PC-9 (cell line): Measurements from ENCODE around the gene C2CD5. TPM values are rescaled to one million over a fixed set of nuclear protein-coding genes. Genes with fewer than 3 reads are reported as not detected.

Experiments
- BruUV-seq: library from RNA; stranded (reverse); fragments of 400-500 nt; replicated peaks from 2 replicates; lab custom pipeline; 2021; lab: Mats Ljungman, UMichigan
- CTCF ChIA-PET: fragments of 300-600 bp; sonication (Branson Sonifier 250); formaldehyde crosslinking; loops from one replicate; lab custom pipeline; 2022; ENCODE audit warnings: antibody characterized with exemption; lab: Charles Lee
- POLR2A ChIA-PET: fragments of 300-600 bp; sonication (Branson Sonifier 250); formaldehyde crosslinking; loops from one replicate; lab custom pipeline; 2022; ENCODE audit warnings: antibody characterized with exemption; ENCODE audit not compliant: unreplicated experiment; lab: Charles Lee
- DNase-seq, 2 experiments: peaks; one replicate each; pipeline versions ENCODE4 v3.0.0 to v3.0.0-alpha.2; 2015 to 2022; ENCODE audit warnings: mixed read lengths in 1 of 2
- H2AFZ ChIP-seq: fragments of 200-600 bp; sonication (generic); 2 replicates; pipeline ENCODE4 v1.8.1; 2017; ENCODE audit warnings: antibody characterized with exemption
- H3F3A ChIP-seq: fragments of 200-600 bp; sonication (generic); 2 replicates; pipeline ENCODE4 v1.8.1; 2017; ENCODE audit warnings: antibody characterized with exemption, mild to moderate bottlenecking, low read depth; ENCODE audit not compliant: insufficient read depth
- H3K27ac ChIP-seq: fragments of 200-600 bp; sonication (generic); 2 replicates; pipeline ENCODE4 v1.6.1; 2016; ENCODE audit warnings: mixed run types
- H3K27me3 ChIP-seq: fragments of 200-600 bp; sonication (generic); 2 replicates; pipeline ENCODE4 v1.6.1; 2016; ENCODE audit warnings: low read depth, mixed run types; ENCODE audit not compliant: insufficient read depth
- H3K36me3 ChIP-seq: fragments of 200-600 bp; sonication (generic); 2 replicates; pipeline ENCODE4 v1.6.1; 2016; ENCODE audit warnings: low read depth, mixed run types
- H3K4me1 ChIP-seq: fragments of 200-600 bp; sonication (generic); replicated peaks from 2 replicates; pipeline ENCODE4 v1.6.1; 2016; ENCODE audit warnings: mixed run types; ENCODE audit not compliant: insufficient read depth
- H3K4me2 ChIP-seq: fragments of 200-600 bp; sonication (generic); 2 replicates; pipeline ENCODE4 v1.6.1; 2017; ENCODE audit warnings: mixed run types
- H3K4me3 ChIP-seq: fragments of 200-600 bp; sonication (generic); 2 replicates; pipeline ENCODE4 v1.6.1; 2016; ENCODE audit warnings: mixed run types
- H3K79me2 ChIP-seq: fragments of 200-600 bp; sonication (generic); 2 replicates; pipeline ENCODE4 v1.6.1; 2017; ENCODE audit warnings: low read depth, mixed run types
- H3K9me2 ChIP-seq: fragments of 200-600 bp; sonication (generic); 2 replicates; pipeline ENCODE4 v1.8.1; 2017; ENCODE audit warnings: mild to moderate bottlenecking; ENCODE audit not compliant: insufficient read depth
- H3K9me3 ChIP-seq: fragments of 200-600 bp; sonication (generic); 2 replicates; pipeline ENCODE4 v1.8.1; 2016; ENCODE audit warnings: low read depth; ENCODE audit not compliant: insufficient read depth
- H4K20me1 ChIP-seq: fragments of 200-600 bp; sonication (generic); 2 replicates; pipeline ENCODE4 v1.8.1; 2017; ENCODE audit not compliant: insufficient read depth
- EZH2 ChIP-seq: fragments of 200-600 bp; sonication (generic); IDR thresholded peaks from 2 replicates; pipeline ENCODE4 v1.8.0; 2017; ENCODE audit warnings: antibody characterized with exemption, low read depth
- intact Hi-C: fragments of 100-400 bp; cut with micrococcal nuclease; formaldehyde crosslinking; loops from one replicate; pipeline ENCODE4 v1.10.0; 2022; ENCODE audit not compliant: unreplicated experiment
- total RNA-seq: library from RNA; stranded (reverse); gene quantifications from 2 replicates; pipeline ENCODE4 v1.2.3, GENCODE V29; 2021
- TF ChIP-seq, protein P1 (sequence below): fragments of 200-600 bp; sonication (generic); conservative IDR thresholded peaks from 2 replicates; pipeline ENCODE4 v1.6.1; 2017; ENCODE audit warnings: mixed run types, antibody characterized with exemption, mild to moderate bottlenecking, moderate library complexity

C2CD5 gene
- total RNA-seq, 1 experiment from 2014 or later = 28.6 TPM

DNA sequence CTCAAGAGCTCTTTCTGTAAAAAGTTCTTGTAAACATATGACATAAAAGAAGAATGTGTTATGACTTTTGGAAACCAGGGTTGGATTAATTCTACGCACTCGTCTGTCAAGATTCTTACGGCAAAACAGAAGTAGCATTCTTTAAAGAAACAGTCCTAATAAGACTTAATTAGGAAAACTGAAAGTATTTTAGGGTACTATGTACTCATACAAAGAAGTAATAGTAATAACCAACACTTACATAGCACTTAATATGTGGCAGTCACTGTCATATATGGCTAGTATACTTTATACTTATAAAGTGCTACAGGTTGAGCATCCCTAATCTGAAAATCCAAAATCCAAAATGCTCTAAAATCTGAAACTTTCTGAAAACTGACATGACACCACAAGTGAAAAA, 136.9 kb downstream of the C2CD5 start:
- Histone ChIP-seq H3K27me3 (no peaks in the 10 kb centered on the region), H3K4me2 (no peak overlapping the region), H3K36me3 (no peaks in the 10 kb centered on the region), H3K27ac (no peak overlapping the region), H3K9me2 (no peaks in the 10 kb centered on the region), H3K4me3 (no peak overlapping the region), H3K79me2 (no peaks in the 10 kb centered on the region), H3K9me3 (peaks cover 16% of the 10 kb centered on the region), H4K20me1 (no peaks in the 10 kb centered on the region), H3F3A (peaks cover 26% of the 10 kb centered on the region), H3K4me1 (peaks cover 36% of the 10 kb centered on the region), H2AFZ (no peak overlapping the region)
- BruUV-seq = no TSS peak
- TF ChIP-seq EZH2 = no peak
- POLR2A ChIA-PET = no interaction called here
- CTCF ChIA-PET = no interaction called here
- intact Hi-C loops = no loop called here
- DNase-seq = no peak

DNA sequence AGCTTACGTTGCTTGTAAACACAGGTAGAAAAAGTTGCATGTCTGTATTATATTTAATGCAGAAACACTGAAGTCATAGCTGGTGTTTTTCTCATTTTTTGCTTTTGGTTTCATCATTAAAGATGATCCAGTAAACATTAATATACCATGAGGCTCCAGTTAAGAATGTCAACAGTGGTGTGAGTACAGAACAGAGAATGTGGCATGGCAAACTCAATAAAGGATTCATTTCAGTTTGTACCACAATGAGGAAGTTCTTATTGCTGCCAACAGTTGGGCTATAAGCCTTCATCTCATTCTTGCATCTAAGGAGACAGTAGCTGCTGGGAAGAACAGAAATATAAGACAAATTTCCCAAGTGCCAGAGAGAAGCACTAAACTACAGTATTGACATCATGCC, 137.7 kb downstream of the C2CD5 start:
- Histone ChIP-seq H3K9me3 (peaks cover 16% of the 10 kb centered on the region), H3K79me2 (no peaks in the 10 kb centered on the region), H3K4me3 (no peak overlapping the region), H3F3A (peaks cover 26% of the 10 kb centered on the region), H4K20me1 (no peaks in the 10 kb centered on the region), H2AFZ (no peak overlapping the region), H3K27me3 (no peaks in the 10 kb centered on the region), H3K27ac (no peak overlapping the region), H3K9me2 (no peaks in the 10 kb centered on the region), H3K4me2 (no peak overlapping the region), H3K4me1 (peaks cover 32% of the 10 kb centered on the region), H3K36me3 (no peaks in the 10 kb centered on the region)
- POLR2A ChIA-PET = no interaction called here
- no TSS peak for BruUV-seq
- CTCF ChIA-PET = no interaction called here
- peak in 1 of 2 experiments; percentile 63 for DNase-seq
- TF ChIP-seq EZH2 = no peak
- TF ChIP-seq, protein P1, sequence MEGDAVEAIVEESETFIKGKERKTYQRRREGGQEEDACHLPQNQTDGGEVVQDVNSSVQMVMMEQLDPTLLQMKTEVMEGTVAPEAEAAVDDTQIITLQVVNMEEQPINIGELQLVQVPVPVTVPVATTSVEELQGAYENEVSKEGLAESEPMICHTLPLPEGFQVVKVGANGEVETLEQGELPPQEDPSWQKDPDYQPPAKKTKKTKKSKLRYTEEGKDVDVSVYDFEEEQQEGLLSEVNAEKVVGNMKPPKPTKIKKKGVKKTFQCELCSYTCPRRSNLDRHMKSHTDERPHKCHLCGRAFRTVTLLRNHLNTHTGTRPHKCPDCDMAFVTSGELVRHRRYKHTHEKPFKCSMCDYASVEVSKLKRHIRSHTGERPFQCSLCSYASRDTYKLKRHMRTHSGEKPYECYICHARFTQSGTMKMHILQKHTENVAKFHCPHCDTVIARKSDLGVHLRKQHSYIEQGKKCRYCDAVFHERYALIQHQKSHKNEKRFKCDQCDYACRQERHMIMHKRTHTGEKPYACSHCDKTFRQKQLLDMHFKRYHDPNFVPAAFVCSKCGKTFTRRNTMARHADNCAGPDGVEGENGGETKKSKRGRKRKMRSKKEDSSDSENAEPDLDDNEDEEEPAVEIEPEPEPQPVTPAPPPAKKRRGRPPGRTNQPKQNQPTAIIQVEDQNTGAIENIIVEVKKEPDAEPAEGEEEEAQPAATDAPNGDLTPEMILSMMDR = no peak
- intact Hi-C loops = no loop called here

DNA sequence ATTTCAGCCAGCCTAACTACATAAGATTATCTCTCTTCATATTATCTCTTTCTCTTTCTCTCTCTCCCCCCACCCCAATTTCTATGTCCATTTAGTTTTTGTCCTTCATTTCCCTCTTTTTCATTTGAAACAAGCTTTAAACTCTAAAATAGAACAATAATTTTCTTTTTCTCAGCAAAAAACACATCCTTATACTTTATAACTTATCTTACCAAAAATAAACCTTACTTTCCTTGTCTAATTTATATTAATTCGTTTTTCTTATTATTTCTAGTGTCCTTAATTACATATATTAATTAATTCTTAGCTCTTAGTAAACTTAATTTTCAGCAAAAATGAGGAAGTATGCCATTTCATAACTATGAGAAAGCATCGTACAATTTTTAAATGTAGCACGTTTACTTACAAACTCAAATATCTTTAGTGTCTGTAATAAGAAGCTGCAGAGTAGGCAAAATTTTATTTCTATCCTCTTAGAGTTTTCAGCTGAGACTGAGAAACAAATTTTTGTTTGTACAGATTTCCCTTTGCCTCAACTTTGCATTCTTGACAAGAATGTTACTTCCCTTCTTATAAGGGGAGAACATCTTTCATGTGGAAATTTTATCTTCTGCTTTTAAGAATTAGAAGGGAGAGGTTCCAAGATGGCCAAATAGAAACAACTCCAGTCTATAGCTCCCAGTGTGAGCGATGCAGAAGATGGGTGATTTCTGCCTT, 144.7 kb downstream of the C2CD5 start:
- ChIA-PET CTCF (interaction anchor here (0.6 kb wide), 1 partner anchor 53 kb away, joined by 6 read pairs; no protein-coding TSS in a partner anchor), POLR2A (no interaction called here)
- intact Hi-C loops = no loop called here

More for the DNA sequence above, 144.7 kb downstream of the C2CD5 start:
- DNase-seq = no peak
- Histone ChIP-seq H3K4me3 (no peak overlapping the region), H3K4me2 (no peak overlapping the region), H3K4me1 (no peaks in the 10 kb centered on the region; the same call in 1 of the 2 replicates), H4K20me1 (no peaks in the 10 kb centered on the region), H3K36me3 (no peaks in the 10 kb centered on the region), H3K9me2 (no peaks in the 10 kb centered on the region), H3K79me2 (no peaks in the 10 kb centered on the region), H2AFZ (no peak overlapping the region), H3F3A (no peaks in the 10 kb centered on the region), H3K9me3 (no peaks in the 10 kb centered on the region; the same call in 1 of the 2 replicates), H3K27ac (no peak overlapping the region), H3K27me3 (no peaks in the 10 kb centered on the region)
- no TSS peak for BruUV-seq
- no peak for TF ChIP-seq EZH2
- TF ChIP-seq, protein P1 = no peak

Other genes with a start within 250 kb of the C2CD5 start
- 2.4 and 3.1 TPM in 2 replicates for gene ST8SIA1, start 209.8 kb downstream of the C2CD5 start, total RNA-seq
- 64.0 and 87.9 TPM in 2 replicates for gene ETNK1, start 80.6 kb upstream of the C2CD5 start, total RNA-seq